ENCODE measurements around the gene SLC27A6.

Gene SLC27A6

DNA sequence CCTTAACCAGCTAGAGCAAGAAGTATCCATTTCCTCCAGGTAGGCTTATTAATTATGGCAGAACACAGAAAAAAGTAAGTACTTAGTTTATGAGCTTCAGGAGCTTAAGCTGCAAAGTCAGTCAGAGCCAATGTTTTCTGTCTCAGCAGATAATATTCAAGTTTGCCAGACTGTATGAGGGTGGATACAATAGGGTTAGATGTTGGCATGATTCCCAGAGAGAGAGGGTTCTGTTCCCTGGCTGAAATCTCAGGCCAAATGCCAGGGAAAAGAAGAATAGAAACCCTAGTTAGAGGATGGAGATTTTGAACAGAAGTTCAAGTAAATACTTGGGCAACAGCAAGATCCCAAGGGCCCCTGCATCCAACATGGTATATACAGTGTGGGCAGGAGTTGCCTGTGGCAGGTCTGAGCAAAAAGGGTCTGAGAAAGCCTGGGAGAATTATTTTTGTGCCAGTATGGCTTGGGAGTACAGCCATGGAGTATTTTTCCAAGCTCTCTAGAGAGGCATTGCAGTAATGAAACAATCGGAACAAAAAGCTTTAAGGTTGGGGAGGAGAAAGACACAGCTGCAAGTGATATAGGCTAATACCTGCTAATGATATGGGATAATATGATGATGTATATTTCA lies 98.3 kb downstream of the SLC27A6 start:
- no peak for DNase-seq (ENCODE audit: low read depth, low spot score)

DNA sequence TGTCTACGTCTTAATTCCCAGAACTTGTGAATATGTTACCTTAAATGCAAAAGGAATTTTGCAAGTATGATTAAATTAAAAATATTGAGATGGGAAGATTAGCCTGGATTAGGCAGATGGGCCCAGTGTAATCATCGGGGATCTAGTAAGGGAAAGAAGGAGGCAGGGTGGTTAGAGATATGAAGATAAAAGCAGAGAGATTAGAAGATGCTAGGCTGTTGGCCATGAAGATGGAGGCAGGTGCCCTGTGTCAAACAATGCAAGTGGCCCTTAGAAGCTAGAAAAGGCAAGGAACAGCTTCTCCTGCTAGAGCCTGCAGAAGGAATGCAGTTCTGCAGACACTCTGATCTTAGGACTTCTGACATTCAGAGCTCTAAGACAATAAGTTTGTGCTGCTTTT lies 100.4 kb downstream of the SLC27A6 start:
- DNase-seq (ENCODE audit: low read depth, low spot score), result no peak

DNA sequence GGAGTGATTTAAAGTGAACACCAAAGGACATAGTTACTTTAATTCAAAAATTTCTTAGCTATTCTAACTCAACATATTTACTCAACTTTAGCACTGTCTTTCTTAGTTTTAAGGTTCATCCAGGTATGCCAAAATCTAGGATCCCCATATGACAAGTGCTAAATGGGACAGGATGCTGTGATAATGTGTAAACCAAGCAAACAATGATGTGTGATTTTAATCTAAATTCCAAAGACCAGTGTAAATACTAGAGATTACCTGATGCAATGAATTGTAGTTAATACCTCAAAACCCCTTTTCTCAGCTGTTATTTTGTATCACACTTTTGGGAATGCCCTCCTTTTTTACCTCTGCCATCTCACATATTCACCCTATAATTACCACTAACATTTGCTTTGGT lies 102.5 kb downstream of the SLC27A6 start:
- DNase-seq (ENCODE audit: low read depth, low spot score), result no peak

DNA sequence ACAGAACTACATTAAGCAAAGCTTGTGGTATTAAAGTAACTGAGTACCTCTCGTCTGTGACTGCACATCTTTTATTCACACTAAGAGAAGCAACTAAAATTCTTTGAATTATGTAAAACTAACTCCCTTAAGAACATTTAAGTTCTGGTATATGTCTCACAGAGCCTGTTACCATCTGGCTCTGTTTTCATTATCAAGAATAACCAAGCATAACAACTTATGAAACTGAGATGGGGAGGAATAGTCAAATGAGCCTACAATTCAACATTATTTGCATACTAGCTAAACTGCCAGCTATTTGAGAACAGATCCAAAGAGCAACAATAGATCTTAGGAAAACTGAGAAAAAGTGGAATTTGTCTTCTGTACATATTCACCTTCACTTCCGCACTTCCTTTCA lies 104.0 kb downstream of the SLC27A6 start:
- DNase-seq (ENCODE audit: low read depth, low spot score), result no peak

DNA sequence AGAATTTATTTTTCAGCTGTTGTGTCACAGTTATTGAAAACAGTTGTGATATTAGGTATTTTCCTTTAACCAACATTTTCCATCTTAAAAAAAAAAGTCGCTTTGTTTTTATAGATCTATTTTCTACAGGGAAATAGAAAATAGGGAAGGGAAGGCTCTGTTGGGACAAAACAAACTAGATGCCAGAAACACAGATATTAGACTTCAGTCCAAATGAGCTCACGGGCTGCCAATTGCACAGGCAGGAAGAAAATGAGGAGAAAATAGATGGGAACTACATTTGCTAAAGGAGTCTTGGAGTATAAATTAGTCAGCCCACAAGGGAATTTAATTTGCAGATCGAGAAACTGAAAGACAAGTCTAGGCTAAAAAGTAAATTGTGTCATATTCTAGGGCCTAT lies 107.8 kb downstream of the SLC27A6 start:
- DNase-seq (ENCODE audit: low read depth, low spot score), result no peak

DNA sequence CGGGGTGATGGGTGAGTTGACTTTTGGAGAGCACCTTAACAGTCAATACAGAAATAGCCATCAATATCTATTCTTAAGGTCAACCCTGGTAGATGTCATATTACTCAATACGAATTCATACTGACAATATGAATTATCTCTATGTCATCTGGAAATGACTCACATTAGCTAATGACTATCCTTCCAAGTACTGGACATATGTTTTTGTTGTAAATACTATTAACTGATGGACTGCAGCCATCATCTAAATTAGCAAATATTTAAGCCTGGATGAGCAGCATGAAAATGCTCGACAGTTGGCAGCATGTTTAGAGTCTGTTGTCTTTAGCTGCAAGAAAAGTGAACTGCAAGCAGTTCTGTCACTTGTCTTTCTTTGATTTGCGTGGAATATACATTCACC lies 109.6 kb downstream of the SLC27A6 start:
- DNase-seq (ENCODE audit: low read depth, low spot score), result no peak

DNA sequence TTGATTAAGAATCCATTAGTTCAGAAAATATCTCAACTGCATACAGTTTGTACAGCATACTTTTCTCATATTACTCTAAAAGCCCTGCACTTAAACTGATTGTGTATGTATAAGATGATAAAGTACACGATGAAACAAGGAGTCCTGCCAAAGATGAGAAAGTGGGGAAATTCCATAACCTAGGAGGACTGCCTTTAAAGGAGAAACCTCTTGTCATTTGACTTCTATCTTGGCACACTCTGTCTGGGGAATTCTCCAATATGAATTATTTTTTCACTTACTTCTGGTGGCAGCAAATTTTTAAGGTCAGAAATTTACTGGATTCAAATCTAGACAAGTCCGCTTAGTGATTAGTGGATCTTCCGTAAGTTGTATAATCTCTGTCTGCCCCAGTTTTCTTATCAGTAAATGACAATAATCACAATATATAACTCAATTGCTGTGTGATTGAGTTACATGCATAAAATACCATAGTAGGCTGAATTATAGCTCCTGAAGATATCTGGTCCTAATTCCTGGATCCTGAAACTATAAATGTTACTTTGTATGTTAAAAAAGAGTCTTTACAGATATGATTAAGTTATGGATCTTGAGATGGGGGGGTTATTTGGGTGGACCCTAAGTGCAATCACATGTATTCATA lies 112.3 kb downstream of the SLC27A6 start:
- no peak for DNase-seq (ENCODE audit: low read depth, low spot score)

DNA sequence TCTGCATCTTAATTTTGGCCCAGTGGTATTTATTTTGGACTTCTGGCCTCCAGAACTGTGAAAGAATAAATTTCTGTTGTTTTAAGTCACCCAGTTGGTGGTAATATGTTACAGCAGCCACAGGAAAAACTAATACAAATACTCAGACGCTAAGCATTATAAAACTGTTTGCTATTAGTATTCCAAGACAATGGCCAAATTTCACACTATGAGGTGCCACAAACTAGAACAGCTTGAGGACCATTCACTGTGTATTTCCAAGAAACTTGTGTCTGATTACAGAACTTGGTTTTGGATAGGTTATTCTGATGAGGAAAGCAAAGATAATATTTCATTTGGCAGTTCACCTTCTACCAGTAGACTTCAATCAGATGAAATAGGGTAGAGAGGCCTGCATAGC lies 113.0 kb downstream of the SLC27A6 start:
- no peak for DNase-seq (ENCODE audit: low read depth, low spot score)

DNA sequence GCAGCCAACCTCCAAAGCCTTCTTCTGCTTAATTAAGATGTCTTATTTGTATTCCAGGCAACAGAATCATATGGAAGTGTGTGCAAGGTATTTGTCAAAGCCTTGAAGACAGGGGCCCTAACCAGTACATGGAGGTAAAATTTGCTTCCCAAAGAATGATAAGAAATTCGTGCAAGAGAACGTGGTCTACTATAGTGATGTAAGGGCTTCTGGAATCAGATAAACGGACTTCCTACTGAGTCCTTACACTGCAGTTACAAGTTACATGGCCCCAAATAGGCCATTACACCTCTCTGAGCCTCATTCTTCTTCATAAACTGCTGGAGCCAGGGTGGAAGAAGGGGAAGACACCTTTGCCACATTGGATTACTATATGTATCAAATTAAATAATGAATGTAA lies 113.4 kb downstream of the SLC27A6 start:
- no peak for DNase-seq (ENCODE audit: low read depth, low spot score)

DNA sequence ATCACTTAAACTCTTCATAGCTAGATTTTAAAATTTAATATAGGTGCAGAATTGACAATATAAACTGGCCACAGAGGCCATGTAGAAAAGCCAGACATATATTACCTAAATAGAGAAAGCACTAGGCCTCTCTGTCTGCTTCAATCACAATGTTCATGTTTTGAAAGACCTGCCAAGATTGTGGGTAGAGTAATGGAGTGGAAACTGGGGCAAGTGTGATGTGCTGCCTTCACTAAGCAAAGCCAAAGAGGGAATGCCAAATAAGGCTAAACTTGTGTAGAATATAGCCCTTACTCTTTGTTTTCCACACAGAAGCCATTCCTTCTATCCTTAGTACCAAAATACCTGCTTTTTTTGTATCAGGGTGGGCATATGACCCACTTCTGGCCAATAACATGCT lies 114.2 kb downstream of the SLC27A6 start:
- DNase-seq (ENCODE audit: low read depth, low spot score), result no peak

DNA sequence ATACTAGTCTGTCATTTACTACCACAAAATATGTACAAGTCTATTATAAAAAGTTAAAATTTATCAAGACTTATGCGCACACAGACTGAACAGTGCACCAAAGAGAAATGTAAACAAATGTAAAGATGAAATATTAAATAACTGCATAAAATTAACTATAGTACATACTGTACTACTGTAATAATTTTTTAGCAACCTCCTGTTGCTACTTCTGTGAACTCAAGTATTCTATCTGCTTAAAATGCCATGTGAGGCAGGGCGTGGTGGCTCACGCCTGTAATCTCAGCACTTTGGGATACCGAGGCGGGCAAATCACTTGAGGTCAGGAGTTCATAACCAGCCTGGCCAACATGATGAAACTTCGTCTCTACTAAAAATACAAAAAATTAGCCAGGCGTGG lies 115.5 kb downstream of the SLC27A6 start:
- no peak for DNase-seq (ENCODE audit: low read depth, low spot score)

DNA sequence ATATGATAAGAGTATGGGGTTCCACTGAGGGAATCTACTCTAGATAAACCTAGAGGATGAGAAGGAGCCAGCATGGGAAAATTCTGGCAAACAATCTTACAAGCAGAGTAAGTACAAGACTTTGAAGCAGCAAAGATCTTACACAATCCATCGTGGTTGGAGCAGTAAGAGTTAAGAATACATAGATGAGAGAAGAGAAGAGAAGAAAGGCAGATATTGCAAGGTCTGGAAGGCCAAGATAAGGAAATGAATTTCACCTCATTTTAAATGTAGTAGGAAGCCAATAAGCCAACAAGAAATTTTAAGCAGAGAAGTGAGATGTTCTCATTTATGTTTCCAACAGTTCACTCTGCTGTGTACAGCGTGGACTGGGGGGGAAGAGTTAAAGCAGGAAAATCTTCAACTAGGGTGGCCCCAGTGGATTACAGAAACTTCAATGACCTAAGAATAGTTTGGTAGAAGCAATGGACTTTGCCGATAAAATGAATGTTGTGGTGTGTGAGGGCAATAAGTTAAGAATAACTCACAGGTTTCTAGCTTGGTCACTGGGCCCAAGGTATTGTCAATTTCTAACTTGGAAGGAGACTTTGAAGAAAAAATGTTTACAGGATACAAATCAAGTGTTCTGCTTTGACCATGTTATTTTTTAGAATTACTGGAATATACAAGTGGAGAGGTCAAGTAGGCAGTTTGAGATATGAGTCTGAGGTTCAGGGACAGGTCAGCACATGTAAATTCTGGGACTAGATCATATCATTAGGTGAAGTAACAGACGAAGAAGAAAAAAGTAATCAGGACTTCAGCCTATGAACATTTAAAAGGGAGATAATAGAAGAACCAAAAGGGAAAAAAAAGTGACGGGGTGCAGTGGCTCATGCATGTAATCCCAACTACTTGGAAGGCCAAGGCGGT lies 117.2 kb downstream of the SLC27A6 start:
- DNase-seq (ENCODE audit: low read depth, low spot score), result no peak
